Fibroblast of lung (primary cell): ENCODE results near the gene CNTN4. TPM values are rescaled to one million over a fixed set of nuclear protein-coding genes. Genes with fewer than 3 reads are reported as not detected.

Experiments used
- DNase-seq, 2 donors: peaks; one replicate each; pipeline versions ENCODE4 v3.0.0 to v3.0.0-alpha.2; 2010; ENCODE audit warnings: low read depth in 2 of 2
- H2AFZ ChIP-seq: 2 replicates; pipeline ENCODE4 v1.5.1; 2012; ENCODE audit warnings: low read length, control low read depth, inconsistent platforms
- H3K27ac ChIP-seq: 2 replicates; pipeline ENCODE4 v1.5.1; 2011; ENCODE audit warnings: low read length, control low read depth; ENCODE audit not compliant: insufficient read depth
- H3K27me3 ChIP-seq: 2 replicates; pipeline ENCODE4 v1.5.1; 2011; ENCODE audit warnings: mild to moderate bottlenecking, low read length; ENCODE audit not compliant: control insufficient read depth, insufficient read depth
- H3K36me3 ChIP-seq: 2 replicates; pipeline ENCODE4 v1.5.1; 2011; ENCODE audit warnings: low read length; ENCODE audit not compliant: control insufficient read depth, insufficient read depth
- H3K4me1 ChIP-seq: 2 replicates; pipeline ENCODE4 v1.5.1; 2011; ENCODE audit warnings: low read length; ENCODE audit not compliant: control insufficient read depth, insufficient read depth; ENCODE audit errors: extremely low read depth
- H3K4me2 ChIP-seq: 2 replicates; pipeline ENCODE4 v1.5.1; 2011; ENCODE audit warnings: low read length, control low read depth; ENCODE audit not compliant: insufficient read depth; ENCODE audit errors: extremely low read depth
- H3K4me3 ChIP-seq, 4 experiments: fragments of 200-600 bp in 1 of 4; sonication (generic) in 1 of 4; replicated peaks in 1 of 4; 2 replicates each; pipeline ENCODE4 v1.5.1; 2011 to 2016; ENCODE audit warnings: low read length in 4 of 4, low read depth in 3 of 4, mild to moderate bottlenecking in 3 of 4, control low read depth in 2 of 4, inconsistent platforms in 1 of 4, mixed read lengths in 1 of 4; ENCODE audit not compliant: insufficient read depth in 1 of 4; ENCODE audit errors: control extremely low read depth in 1 of 4
- H3K79me2 ChIP-seq: 2 replicates; pipeline ENCODE4 v1.5.1; 2012; ENCODE audit warnings: mild to moderate bottlenecking, low read length, inconsistent platforms; ENCODE audit not compliant: control insufficient read depth, insufficient read depth
- H3K9ac ChIP-seq: 2 replicates; pipeline ENCODE4 v1.5.1; 2011; ENCODE audit warnings: mild to moderate bottlenecking, low read length, control low read depth; ENCODE audit not compliant: insufficient read depth
- H3K9me3 ChIP-seq: 2 replicates; pipeline ENCODE4 v1.5.1; 2012; ENCODE audit warnings: low read depth, low read length; ENCODE audit not compliant: control insufficient read depth, insufficient read depth
- H4K20me1 ChIP-seq: 2 replicates; pipeline ENCODE4 v1.5.1; 2011; ENCODE audit warnings: low read length; ENCODE audit not compliant: control insufficient read depth, insufficient read depth; ENCODE audit errors: extremely low read depth
- CTCF ChIP-seq, 2 donors: IDR thresholded peaks in 1 of 2; conservative IDR thresholded peaks in 1 of 2; 1 replicate in 1 of 2; 2 replicates in 1 of 2; pipeline ENCODE4 v1.5.1; 2011 to 2012; ENCODE audit warnings: low read length in 2 of 2, control low read depth in 1 of 2, inconsistent platforms in 1 of 2, low read depth in 1 of 2, mild to moderate bottlenecking in 1 of 2
- EZH2 ChIP-seq: IDR thresholded peaks from 2 replicates; pipeline ENCODE4 v1.5.1; 2012; ENCODE audit warnings: low read length, control low read depth, mild to moderate bottlenecking; ENCODE audit errors: missing control alignments
- polyA plus RNA-seq, 2 donors: library from polyadenylated mRNA; depleted of rRNA in 1 of 2; stranded (reverse) in 1 of 2; unstranded in 1 of 2; fragments of >200 nt; gene quantifications; 2 replicates each; pipeline ENCODE4 v1.2.1, GENCODE V29; 2011 to 2012; ENCODE audit warnings: missing spikeins in 1 of 2
- total RNA-seq: library from RNA; depleted of rRNA; stranded (reverse); fragments of >200 nt; gene quantifications from 2 replicates; pipeline ENCODE4 v1.2.1, GENCODE V29; 2014

CNTN4 gene
- total and polyA plus RNA-seq, 2 donors (not counting 1 experiment from before 2014, with no cell fraction given): 0.17 to 0.69 TPM

GRCh38 chr3:2268779-2269178, 170.1 kb downstream of the CNTN4 start:
- Histone ChIP-seq H4K20me1 (no peaks in the 10 kb centered on the region), H3K4me1 (no peaks in the 10 kb centered on the region), H3K4me2 (no peak overlapping the region), H3K4me3 (no peak overlapping the region), H3K9me3 (no peaks in the 10 kb centered on the region), H3K36me3 (no peaks in the 10 kb centered on the region), H2AFZ (no peak overlapping the region), H3K79me2 (no peaks in the 10 kb centered on the region), H3K27me3 (no peaks in the 10 kb centered on the region), H3K27ac (no peak overlapping the region), H3K9ac (no peak overlapping the region)
- no peak for TF ChIP-seq CTCF (conservative IDR thresholded peaks at IDR 0.05 in 1 of 2, IDR thresholded peaks at IDR 0.05 in 1 of 2; ENCODE audit: low read depth in 1 of 2, low read length in 2 of 2)
- TF ChIP-seq EZH2: no peak
- no peak for DNase-seq

- no peaks in the 10 kb centered on the region for H3K9me3 ChIP-seq
- no peak for DNase-seq
Observed at GRCh38 chr3:2274526-2274925, 175.9 kb downstream of the CNTN4 start.

GRCh38 chr3:2283818-2284217, 185.2 kb downstream of the CNTN4 start:
- Histone ChIP-seq H3K9me3 (no peaks in the 10 kb centered on the region), H3K9ac (no peak overlapping the region)

More at GRCh38 chr3:2274526-2274925, 175.9 kb downstream of the CNTN4 start:
- Histone ChIP-seq H3K4me3 (no peak overlapping the region), H4K20me1 (no peaks in the 10 kb centered on the region), H3K36me3 (no peaks in the 10 kb centered on the region), H2AFZ (no peak overlapping the region), H3K4me2 (no peak overlapping the region), H3K27me3 (no peaks in the 10 kb centered on the region), H3K9ac (no peak overlapping the region), H3K4me1 (no peaks in the 10 kb centered on the region), H3K27ac (no peak overlapping the region), H3K79me2 (no peaks in the 10 kb centered on the region)
- TF ChIP-seq EZH2 (no peak), CTCF (conservative IDR thresholded peaks at IDR 0.05 in 1 of 2, IDR thresholded peaks at IDR 0.05 in 1 of 2; ENCODE audit: low read depth in 1 of 2, low read length in 2 of 2) (no peak)

More at GRCh38 chr3:2283818-2284217, 185.2 kb downstream of the CNTN4 start:
- H3K4me3 ChIP-seq: no peak overlapping the region
- H3K27me3 ChIP-seq: no peaks in the 10 kb centered on the region
- no peaks in the 10 kb centered on the region for H3K79me2 ChIP-seq
- H3K36me3 ChIP-seq: no peaks in the 10 kb centered on the region
- DNase-seq: no peak
- TF ChIP-seq CTCF (conservative IDR thresholded peaks at IDR 0.05 in 1 of 2, IDR thresholded peaks at IDR 0.05 in 1 of 2; ENCODE audit: low read depth in 1 of 2, low read length in 2 of 2) (no peak), EZH2 (no peak)
- H4K20me1 ChIP-seq: no peaks in the 10 kb centered on the region
- H3K4me2 ChIP-seq: no peak overlapping the region
- H2AFZ ChIP-seq: no peak overlapping the region
- H3K4me1 ChIP-seq: no peaks in the 10 kb centered on the region
- no peak overlapping the region for H3K27ac ChIP-seq
